Measurements from ENCODE around the gene LSMEM2. TPM values are rescaled to one million over a fixed set of nuclear protein-coding genes. Genes with fewer than 3 reads are reported as not detected.
"Not testable (repeated sequence)": the region's sequence is repeated elsewhere in the genome, so short reads cannot be mapped to it uniquely, and the experiment has no call there.

LSMEM2 gene
- total RNA-seq, 2 experiments from 2014 or later, result not detected

- no peaks in the 10 kb centered on the region for H3K4me1 Mint-ChIP-seq
- H3K36me3 Mint-ChIP-seq, result no peaks in the 10 kb centered on the region
- H3K9me3 Mint-ChIP-seq, result no peaks in the 10 kb centered on the region
- no peak overlapping the region for H3K4me3 Mint-ChIP-seq
- DNase-seq, result no peak
- no peak overlapping the region for H3K27ac Mint-ChIP-seq
- peaks cover 20% of the 10 kb centered on the region for H3K27me3 Mint-ChIP-seq
Observed at GRCh38 chr3:50266017-50266416, 12.9 kb upstream of the LSMEM2 start.

DNA sequence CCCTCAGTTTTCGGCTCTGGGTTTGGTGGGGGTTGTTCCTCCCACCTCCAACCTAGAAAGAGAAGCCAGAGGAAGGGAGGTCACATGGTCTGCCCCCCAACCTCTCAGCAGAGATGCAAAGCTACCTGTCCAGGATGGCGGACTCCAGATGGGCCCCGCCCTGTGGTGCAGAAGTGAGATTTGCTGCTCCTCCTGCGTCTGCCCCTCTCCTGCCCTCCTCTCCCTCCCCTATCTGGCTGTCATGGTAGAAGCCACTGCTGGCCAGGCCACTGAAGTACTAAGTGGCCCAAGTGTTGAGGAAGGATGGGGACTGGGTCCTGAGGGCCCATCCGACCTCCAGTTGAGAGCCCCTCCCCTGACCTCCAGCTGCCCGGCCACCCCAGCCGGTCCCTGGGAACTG is 12.1 kb upstream of the LSMEM2 start:
- H3K27me3 Mint-ChIP-seq, result peaks cover 26% of the 10 kb centered on the region
- H3K9me3 Mint-ChIP-seq, result no peaks in the 10 kb centered on the region
- H3K4me1 Mint-ChIP-seq, result peaks cover 4% of the 10 kb centered on the region
- no peaks in the 10 kb centered on the region for H3K36me3 Mint-ChIP-seq
- no peak overlapping the region for H3K4me3 Mint-ChIP-seq
- H3K27ac Mint-ChIP-seq, result no peak overlapping the region
- DNase-seq, result no peak

GRCh38 chr3:50267280-50267913 is 11.5 kb upstream of the LSMEM2 start:
- H3K27me3 Mint-ChIP-seq, result peaks cover 26% of the 10 kb centered on the region
- no peaks in the 10 kb centered on the region for H3K36me3 Mint-ChIP-seq
- no peak overlapping the region for H3K4me3 Mint-ChIP-seq
- no peak for DNase-seq
- no peaks in the 10 kb centered on the region for H3K9me3 Mint-ChIP-seq
- H3K27ac Mint-ChIP-seq, result no peak overlapping the region
- peaks cover 7% of the 10 kb centered on the region for H3K4me1 Mint-ChIP-seq

- no peak for DNase-seq
- Mint-ChIP-seq H3K9me3 (no peaks in the 10 kb centered on the region), H3K27ac (no peak overlapping the region), H3K4me1 (peaks cover 9% of the 10 kb centered on the region), H3K27me3 (peaks cover 31% of the 10 kb centered on the region), H3K36me3 (no peaks in the 10 kb centered on the region), H3K4me3 (no peak overlapping the region)
Observed at GRCh38 chr3:50268276-50268675, 10.6 kb upstream of the LSMEM2 start.

- H3K36me3 Mint-ChIP-seq, result no peaks in the 10 kb centered on the region
- peaks cover 9% of the 10 kb centered on the region for H3K4me1 Mint-ChIP-seq
- DNase-seq, result no peak
- H3K27me3 Mint-ChIP-seq, result peaks cover 34% of the 10 kb centered on the region
- no peaks in the 10 kb centered on the region for H3K9me3 Mint-ChIP-seq
- no peak within 1 kb of the TSS for H3K4me3 Mint-ChIP-seq
- no peak within 1 kb of the TSS for H3K27ac Mint-ChIP-seq
Observed at GRCh38 chr3:50268703-50269451, 10.0 kb upstream of the LSMEM2 start, which contains the start of gene SEMA3B. Gene SEMA3B (plus strand): TSS chr3:50269147. CDS start chr3:50269241, 94 bp downstream.

- Mint-ChIP-seq H3K9me3 (no peaks in the 10 kb centered on the region), H3K4me1 (peaks cover 14% of the 10 kb centered on the region), H3K4me3 (no peak overlapping the region), H3K27me3 (peaks cover 40% of the 10 kb centered on the region), H3K27ac (no peak overlapping the region), H3K36me3 (no peaks in the 10 kb centered on the region)
- no peak for DNase-seq
Observed at GRCh38 chr3:50269460-50269859, 9.4 kb upstream of the LSMEM2 start.

DNA sequence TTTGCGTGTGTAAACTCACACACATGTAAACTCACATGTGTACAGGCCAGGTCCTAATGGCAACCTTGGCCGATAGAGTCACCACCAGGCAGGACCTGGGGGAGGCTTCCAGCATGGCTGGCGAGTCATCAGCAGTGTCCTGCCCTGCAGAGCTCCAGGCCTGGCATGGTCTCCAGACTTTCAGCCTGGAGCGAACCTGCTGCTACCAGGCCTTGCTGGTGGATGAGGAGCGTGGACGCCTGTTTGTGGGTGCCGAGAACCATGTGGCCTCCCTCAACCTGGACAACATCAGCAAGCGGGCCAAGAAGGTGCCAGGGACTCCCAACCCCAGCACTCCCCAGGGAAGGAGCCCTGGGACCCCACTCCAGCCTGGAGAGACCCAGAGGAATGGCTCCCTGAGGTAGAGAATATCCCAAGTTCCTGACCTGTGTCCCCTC is 8.9 kb upstream of the LSMEM2 start:
- H3K27ac Mint-ChIP-seq, result no peak overlapping the region

DNA sequence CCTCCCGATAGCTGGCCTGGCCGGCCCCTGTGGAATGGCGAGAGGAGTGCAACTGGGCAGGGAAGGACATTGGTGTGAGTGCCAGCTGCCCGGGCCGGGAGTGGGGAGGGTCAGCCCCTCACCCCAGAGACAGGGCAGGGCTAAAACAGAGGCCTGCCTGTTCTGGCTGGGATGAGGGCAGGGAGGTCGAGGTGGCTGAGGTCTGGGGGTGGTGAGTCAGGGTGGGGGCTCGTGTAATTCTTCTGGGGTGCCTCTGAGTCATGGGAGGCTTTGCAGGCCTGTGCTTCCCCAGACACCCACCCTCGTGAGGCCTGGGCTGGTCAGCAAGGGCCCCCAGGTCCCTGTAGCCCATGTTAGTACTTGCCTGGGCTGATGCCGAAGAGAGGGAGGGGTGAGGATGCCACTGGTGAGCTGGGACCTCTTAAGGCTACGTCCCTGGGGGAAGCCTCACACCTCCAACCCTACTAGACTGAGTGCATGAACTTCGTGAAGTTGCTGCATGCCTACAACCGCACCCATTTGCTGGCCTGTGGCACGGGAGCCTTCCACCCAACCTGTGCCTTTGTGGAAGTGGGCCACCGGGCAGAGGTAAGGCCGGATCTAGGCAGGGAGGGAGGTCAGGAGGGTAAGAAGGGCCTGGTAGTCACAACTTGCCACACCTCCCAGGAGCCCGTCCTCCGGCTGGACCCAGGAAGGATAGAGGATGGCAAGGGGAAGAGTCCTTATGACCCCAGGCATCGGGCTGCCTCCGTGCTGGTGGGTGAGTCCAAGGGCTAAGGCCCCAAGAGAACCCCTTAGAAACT is 8.3 kb upstream of the LSMEM2 start:
- Mint-ChIP-seq H3K4me1 (peaks cover 18% of the 10 kb centered on the region), H3K36me3 (no peaks in the 10 kb centered on the region), H3K27ac (no peak overlapping the region), H3K9me3 (no peaks in the 10 kb centered on the region), H3K27me3 (peaks cover 51% of the 10 kb centered on the region), H3K4me3 (no peak overlapping the region)
- DNase-seq, result no peak

More for the DNA sequence above, 8.9 kb upstream of the LSMEM2 start:
- Mint-ChIP-seq H3K27me3 (peaks cover 45% of the 10 kb centered on the region), H3K4me3 (no peak overlapping the region), H3K9me3 (no peaks in the 10 kb centered on the region), H3K36me3 (no peaks in the 10 kb centered on the region), H3K4me1 (peaks cover 16% of the 10 kb centered on the region)
- DNase-seq, result no peak

GRCh38 chr3:50271314-50271936 is 7.5 kb upstream of the LSMEM2 start:
- peaks cover 23% of the 10 kb centered on the region for H3K4me1 Mint-ChIP-seq
- H3K36me3 Mint-ChIP-seq, result no peaks in the 10 kb centered on the region
- no peaks in the 10 kb centered on the region for H3K9me3 Mint-ChIP-seq
- no peak overlapping the region for H3K27ac Mint-ChIP-seq
- H3K27me3 Mint-ChIP-seq, result peaks cover 54% of the 10 kb centered on the region
- H3K4me3 Mint-ChIP-seq, result no peak overlapping the region
- DNase-seq, result no peak

- H3K36me3 Mint-ChIP-seq, H3K9me3 Mint-ChIP-seq, H3K27ac Mint-ChIP-seq, H3K4me3 Mint-ChIP-seq, DNase-seq: not testable (repeated sequence)
- Mint-ChIP-seq H3K4me1 (peaks cover 23% of the 10 kb centered on the region), H3K27me3 (peaks cover 54% of the 10 kb centered on the region)
Observed at GRCh38 chr3:50272538-50272910, 6.4 kb upstream of the LSMEM2 start.

GRCh38 chr3:50272911-50273688 is 5.8 kb upstream of the LSMEM2 start:
- peak overlapping the region; percentile 38 for H3K27ac Mint-ChIP-seq
- H3K9me3 Mint-ChIP-seq, result no peaks in the 10 kb centered on the region
- DNase-seq, result peak; percentile 90
- H3K36me3 Mint-ChIP-seq, result no peaks in the 10 kb centered on the region
- H3K4me3 Mint-ChIP-seq, result peak overlapping the region; percentile 71
- peaks cover 23% of the 10 kb centered on the region for H3K4me1 Mint-ChIP-seq
- H3K27me3 Mint-ChIP-seq, result peaks cover 54% of the 10 kb centered on the region

GRCh38 chr3:50273689-50274065 is 5.2 kb upstream of the LSMEM2 start:
- Mint-ChIP-seq H3K27me3 (peaks cover 51% of the 10 kb centered on the region), H3K4me3 (peak overlapping the region; percentile 71)
- DNase-seq, result no peak

DNA sequence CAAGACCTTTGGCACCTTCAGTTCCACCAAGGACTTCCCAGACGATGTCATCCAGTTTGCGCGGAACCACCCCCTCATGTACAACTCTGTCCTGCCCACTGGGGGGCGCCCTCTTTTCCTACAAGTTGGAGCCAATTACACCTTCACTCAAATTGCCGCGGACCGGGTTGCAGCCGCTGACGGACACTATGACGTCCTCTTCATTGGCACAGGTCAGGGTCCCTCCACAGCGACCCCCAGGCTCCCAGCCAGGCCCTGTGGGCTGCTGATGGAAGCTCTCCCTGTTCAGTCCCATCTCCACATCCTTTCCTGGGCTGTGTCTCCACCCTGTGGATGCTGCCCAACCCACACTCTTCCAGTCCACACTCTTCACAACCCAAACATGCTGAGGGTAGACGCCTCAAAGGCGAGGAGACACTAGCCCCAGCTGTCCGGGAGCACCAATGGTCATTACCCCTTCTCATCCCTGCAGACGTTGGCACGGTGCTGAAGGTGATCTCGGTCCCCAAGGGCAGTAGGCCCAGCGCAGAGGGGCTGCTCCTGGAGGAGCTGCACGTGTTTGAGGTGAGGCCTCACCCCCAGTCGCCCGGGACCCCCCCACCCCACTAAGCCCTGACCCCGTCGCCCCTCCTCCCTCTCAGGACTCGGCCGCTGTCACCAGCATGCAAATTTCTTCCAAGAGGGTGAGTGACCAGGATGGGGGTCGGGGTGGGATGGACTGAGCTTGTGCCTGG is 4.3 kb upstream of the LSMEM2 start:
- peaks cover 51% of the 10 kb centered on the region for H3K27me3 Mint-ChIP-seq
- no peaks in the 10 kb centered on the region for H3K36me3 Mint-ChIP-seq
- no peaks in the 10 kb centered on the region for H3K9me3 Mint-ChIP-seq
- H3K4me3 Mint-ChIP-seq, result peak overlapping the region; percentile 33
- peak; percentile 77 for DNase-seq
- no peak overlapping the region for H3K27ac Mint-ChIP-seq
- H3K4me1 Mint-ChIP-seq, result peaks cover 23% of the 10 kb centered on the region

More at GRCh38 chr3:50273689-50274065, 5.2 kb upstream of the LSMEM2 start:
- no peaks in the 10 kb centered on the region for H3K9me3 Mint-ChIP-seq
- peaks cover 23% of the 10 kb centered on the region for H3K4me1 Mint-ChIP-seq
- H3K36me3 Mint-ChIP-seq, result no peaks in the 10 kb centered on the region
- no peak overlapping the region for H3K27ac Mint-ChIP-seq
